Endometrium (tissue), 2 donors: ENCODE measurements around the gene NEGR1.

Experiments used
- FAIRE-seq: peaks from 2 replicates; lab custom pipeline; 2012; peaks lifted over from hg19 to GRCh38; lab: Jason Lieb, UNC
- donor health status: control.
- donor health status: control.

NEGR1 gene

GRCh38 chr1:72230746-72231145, 51.6 kb downstream of the NEGR1 start:
- FAIRE-seq = no peak

DNA sequence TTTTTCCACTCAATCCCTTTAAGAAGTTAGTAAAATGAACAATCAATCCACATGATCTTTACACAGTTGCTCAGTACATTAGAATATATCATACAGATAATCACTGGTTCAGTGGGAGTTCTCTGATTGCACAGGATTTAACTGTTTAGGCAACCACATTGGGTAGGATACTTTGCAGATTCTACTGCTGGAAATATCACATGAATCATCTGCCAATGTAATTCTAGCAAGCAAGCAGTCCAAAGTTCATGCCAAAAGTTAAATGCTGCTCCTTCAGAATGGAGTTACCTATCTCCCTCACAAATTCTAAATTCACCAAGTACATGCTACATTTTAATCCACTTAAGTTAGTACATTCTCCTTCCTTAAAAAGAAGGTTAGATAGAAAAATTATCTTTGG, 52.4 kb downstream of the NEGR1 start:
- no peak for FAIRE-seq

GRCh38 chr1:72227667-72228066, 54.7 kb downstream of the NEGR1 start:
- no peak for FAIRE-seq

DNA sequence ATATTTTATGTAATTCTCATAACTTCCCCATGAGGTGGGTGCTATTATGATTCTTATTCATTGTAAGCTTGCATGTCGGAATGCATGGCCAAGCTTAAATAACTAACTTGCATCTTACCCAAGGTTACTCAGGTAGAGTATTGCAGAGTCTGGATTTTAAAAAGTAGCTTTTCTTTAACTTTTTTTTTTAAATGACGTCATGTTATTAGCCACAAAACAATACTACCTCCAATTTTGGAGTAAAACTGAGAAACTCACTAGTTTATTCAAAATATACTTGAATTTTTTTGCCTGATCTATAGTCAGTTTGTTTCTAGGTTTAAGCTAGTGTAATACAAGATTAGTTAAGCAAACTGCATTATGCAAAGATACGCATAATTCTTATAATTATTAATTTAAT, 57.8 kb downstream of the NEGR1 start:
- FAIRE-seq = no peak

DNA sequence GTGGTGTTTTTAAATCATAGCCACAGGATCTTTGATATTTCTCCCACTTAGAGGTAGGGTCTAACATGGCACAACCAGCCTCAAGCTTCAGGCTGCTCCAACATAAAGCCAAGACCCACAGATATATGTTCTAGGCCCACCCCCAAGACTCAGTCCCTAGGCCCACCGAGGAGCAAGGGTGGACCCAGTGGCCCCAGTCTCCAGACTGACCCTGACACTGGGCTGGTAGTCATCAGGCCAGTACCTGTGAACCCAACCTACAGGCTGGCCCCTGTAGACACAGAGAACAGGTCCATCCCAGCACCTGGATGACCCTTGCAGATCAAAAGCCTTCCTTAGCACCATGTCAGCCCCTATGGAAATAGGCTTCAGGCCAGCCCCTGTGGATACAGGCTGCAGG, 60.5 kb downstream of the NEGR1 start:
- no peak for FAIRE-seq

GRCh38 chr1:72218141-72218739, 64.1 kb downstream of the NEGR1 start:
- peak; percentile 29 for FAIRE-seq

- FAIRE-seq = no peak
Observed at GRCh38 chr1:72207059-72207458, 75.3 kb downstream of the NEGR1 start.

- FAIRE-seq = no peak
Observed at GRCh38 chr1:72202761-72203160, 79.6 kb downstream of the NEGR1 start.

- FAIRE-seq = no peak
Observed at GRCh38 chr1:72197786-72198185, 84.6 kb downstream of the NEGR1 start.

DNA sequence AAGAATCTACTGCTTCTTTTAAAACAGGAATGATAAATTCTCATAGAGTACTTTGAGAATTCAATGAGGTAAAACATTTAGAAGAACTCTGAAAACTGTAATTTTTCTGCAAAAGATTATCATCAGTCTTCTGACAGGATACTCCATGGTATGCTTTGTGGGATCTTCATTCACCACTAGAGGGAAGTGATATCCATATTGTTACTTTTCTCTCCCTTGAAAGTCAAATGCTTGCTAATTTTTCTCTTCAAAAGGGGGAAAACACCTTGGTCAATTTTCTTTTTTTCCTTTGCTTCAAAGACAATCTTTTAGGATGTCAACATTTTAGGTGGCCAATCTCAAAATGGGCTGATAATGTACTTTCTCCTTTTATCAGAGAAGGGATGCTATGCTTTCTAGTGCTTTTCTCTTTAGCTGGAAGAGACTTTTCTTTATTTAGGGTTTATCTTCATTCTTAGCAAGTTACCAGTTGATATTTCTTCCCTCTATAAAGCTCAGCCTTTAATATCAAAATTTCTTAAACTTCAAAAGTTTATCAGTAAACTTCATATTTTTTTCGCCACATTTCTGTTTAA, 95.5 kb downstream of the NEGR1 start:
- FAIRE-seq = peak; percentile 23

GRCh38 chr1:72184099-72184701, 98.1 kb downstream of the NEGR1 start:
- no peak for FAIRE-seq

GRCh38 chr1:72182859-72183258, 99.5 kb downstream of the NEGR1 start:
- no peak for FAIRE-seq

GRCh38 chr1:72178266-72178665, 104.1 kb downstream of the NEGR1 start:
- no peak for FAIRE-seq

- FAIRE-seq = no peak
Observed at GRCh38 chr1:72177711-72178110, 104.6 kb downstream of the NEGR1 start.

- FAIRE-seq = no peak
Observed at GRCh38 chr1:72170246-72170645, 112.1 kb downstream of the NEGR1 start.

GRCh38 chr1:72166426-72166825, 115.9 kb downstream of the NEGR1 start:
- FAIRE-seq = no peak

DNA sequence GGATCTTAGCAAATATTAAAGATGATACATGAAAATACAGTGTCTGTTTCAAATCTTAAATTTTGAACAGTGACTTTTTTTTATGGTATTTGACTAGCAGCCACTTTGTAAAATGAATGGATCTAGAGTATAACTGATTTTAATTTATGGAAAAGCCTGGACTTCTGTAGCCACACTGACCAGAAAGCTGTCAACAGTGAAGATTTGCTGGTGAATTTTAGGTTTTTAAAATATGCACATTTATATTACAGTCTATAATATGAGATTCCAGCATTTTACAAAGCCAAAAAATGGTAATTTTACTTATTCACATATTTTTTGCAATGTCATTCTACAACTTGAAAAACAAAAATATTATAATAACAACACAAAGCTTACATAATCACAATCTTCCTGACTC, 131.8 kb downstream of the NEGR1 start:
- no peak for FAIRE-seq

DNA sequence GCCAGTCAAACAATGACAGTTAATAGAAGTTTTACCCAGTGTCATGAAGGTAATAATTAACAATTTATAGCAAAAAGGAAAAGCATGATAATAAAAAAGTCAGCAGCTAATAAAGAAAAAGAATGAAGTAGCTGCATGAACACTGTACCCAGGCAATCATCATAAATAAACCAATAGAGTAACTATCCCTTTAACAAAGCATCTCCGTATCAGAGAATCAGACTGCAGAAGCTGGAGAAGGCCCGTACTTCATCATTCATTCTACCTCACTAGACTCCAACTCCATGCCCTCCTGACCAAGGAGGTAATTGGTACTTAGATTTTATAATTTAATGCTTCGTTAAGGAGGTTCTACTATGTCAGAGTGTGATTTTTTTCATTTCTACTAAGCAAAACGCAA, 140.5 kb downstream of the NEGR1 start:
- no peak for FAIRE-seq

- FAIRE-seq = no peak
Observed at GRCh38 chr1:72140222-72140621, 142.1 kb downstream of the NEGR1 start.

DNA sequence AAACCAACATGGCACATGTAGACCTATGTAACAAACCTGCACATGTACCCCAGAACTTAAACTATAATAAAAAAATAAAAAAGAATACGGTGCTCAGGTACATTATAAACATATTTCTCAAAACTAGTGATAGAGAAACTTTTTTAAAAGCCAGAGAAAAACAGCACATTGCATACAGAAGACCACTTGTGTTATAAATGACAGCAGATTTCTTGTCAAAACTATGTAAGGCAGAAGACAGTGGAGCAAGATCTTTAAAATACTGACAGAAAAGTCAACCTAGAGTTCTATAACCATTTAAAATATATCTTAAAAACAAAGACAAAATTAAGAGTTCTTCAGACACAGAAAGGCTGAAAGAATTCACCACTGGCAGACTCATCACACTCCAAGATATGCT, 144.7 kb downstream of the NEGR1 start:
- FAIRE-seq = no peak

DNA sequence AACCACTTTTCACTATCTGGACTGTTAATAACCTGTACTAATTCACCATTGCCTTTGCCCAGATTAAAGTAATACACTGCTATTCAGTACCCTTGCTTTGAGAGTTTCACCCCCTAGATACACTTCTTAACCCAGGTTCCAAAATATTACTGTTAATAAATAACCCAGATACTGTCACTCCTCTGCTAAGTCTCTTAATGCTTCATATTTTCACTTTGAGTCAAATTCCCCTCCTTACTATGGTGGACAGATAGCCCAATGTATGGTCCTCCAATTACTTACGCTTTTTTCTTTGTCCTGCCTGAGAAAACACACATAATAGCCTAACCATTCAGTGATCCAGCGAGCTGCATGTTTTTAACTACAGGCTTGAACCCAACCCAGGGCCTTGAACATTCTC, 152.5 kb downstream of the NEGR1 start:
- no peak for FAIRE-seq

- peak; percentile 99 for FAIRE-seq
Observed at GRCh38 chr1:72122099-72122880, 160.0 kb downstream of the NEGR1 start.

- FAIRE-seq = no peak
Observed at GRCh38 chr1:72119491-72119890, 162.8 kb downstream of the NEGR1 start.
